Smooth muscle cell (in vitro differentiated cells): ENCODE results near the gene RNU6-7. TPM values are rescaled to one million over a fixed set of nuclear protein-coding genes. Genes with fewer than 3 reads are reported as not detected.

ENCODE experiments used
- DNase-seq: peaks from one replicate; lab custom pipeline; 2025; ENCODE audit not compliant: unreplicated experiment; lab: John Stamatoyannopoulos, UW
- H2AFZ ChIP-seq: fragments of 200-600 bp; sonication (generic); 2 replicates; pipeline ENCODE4 v1.6.0; 2016; ENCODE audit warnings: antibody characterized with exemption, low read depth, mild to moderate bottlenecking
- H3F3A ChIP-seq: fragments of 200-600 bp; sonication (generic); 2 replicates; pipeline ENCODE4 v1.6.0; 2017; ENCODE audit warnings: antibody characterized with exemption, low read depth
- H3K27ac ChIP-seq: fragments of 200-600 bp; sonication (generic); 2 replicates; pipeline ENCODE4 v1.5.1; 2016; ENCODE audit warnings: low read depth, mild to moderate bottlenecking
- H3K27me3 ChIP-seq: fragments of 200-600 bp; sonication (generic); 2 replicates; pipeline ENCODE4 v1.6.1; 2016; ENCODE audit warnings: low read depth, mild to moderate bottlenecking
- H3K36me3 ChIP-seq: fragments of 200-600 bp; sonication (generic); 2 replicates; pipeline ENCODE4 v1.5.1; 2016; ENCODE audit warnings: low read depth
- H3K4me1 ChIP-seq: fragments of 200-600 bp; sonication (generic); 2 replicates; pipeline ENCODE4 v1.5.1; 2016; ENCODE audit warnings: low read depth
- H3K4me2 ChIP-seq: fragments of 200-600 bp; sonication (generic); 2 replicates; pipeline ENCODE4 v1.6.0; 2016; ENCODE audit warnings: mild to moderate bottlenecking
- H3K4me3 ChIP-seq: fragments of 200-600 bp; sonication (generic); 2 replicates; pipeline ENCODE4 v1.5.1; 2016; ENCODE audit warnings: mild to moderate bottlenecking
- H3K79me2 ChIP-seq: fragments of 200-600 bp; sonication (generic); 2 replicates; pipeline ENCODE4 v1.6.0; 2016; ENCODE audit warnings: low read depth, mild to moderate bottlenecking
- H3K9ac ChIP-seq: fragments of 200-600 bp; sonication (generic); 2 replicates; pipeline ENCODE4 v1.6.0; 2016; ENCODE audit warnings: low read depth
- H3K9me3 ChIP-seq: fragments of 200-600 bp; sonication (generic); replicated peaks from 2 replicates; pipeline ENCODE4 v1.5.1; 2016; ENCODE audit warnings: low read depth
- H4K20me1 ChIP-seq: fragments of 200-600 bp; sonication (generic); 2 replicates; pipeline ENCODE4 v1.6.0; 2016; ENCODE audit warnings: low read depth
- CTCF ChIP-seq: fragments of 200-600 bp; sonication (generic); IDR thresholded peaks from 2 replicates; pipeline ENCODE4 v1.5.1; 2017; ENCODE audit warnings: borderline replicate concordance, mild to moderate bottlenecking, antibody characterized with exemption; ENCODE audit not compliant: insufficient read depth, poor library complexity, severe bottlenecking
- WGBS: methylation state at CpG from one replicate; pipeline ENCODE4 v1.1.7; 2016; ENCODE audit warnings: low lambda C conversion rate; 5-methylcytosine and 5-hydroxymethylcytosine counted together
- polyA plus RNA-seq: library from polyadenylated mRNA; unstranded; fragments of >200 nt; fragmentation: Nextera tagmentation; extraction: Ambion mirVana; gene quantifications from 2 replicates; pipeline ENCODE4 v1.2.1, GENCODE V29; 2016
- total RNA-seq: library from RNA; depleted of rRNA; stranded (reverse); fragments of >200 nt; gene quantifications from 2 replicates; pipeline ENCODE4 v1.2.3, GENCODE V29; 2014

RNU6-7 gene
- total and polyA plus RNA-seq, 2 experiments from 2014 or later: not detected

GRCh38 chr14:32225378-32225920 is 23.6 kb downstream of the RNU6-7 start:
- WGBS: 4% methylated on average over 1 of the region's 1 CpG
- H3K79me2 ChIP-seq: no peaks in the 10 kb centered on the region
- H3K4me1 ChIP-seq: peaks cover 11% of the 10 kb centered on the region
- peak overlapping the region; percentile 66 for H3K27ac ChIP-seq
- H3K4me2 ChIP-seq: peak overlapping the region; percentile 60
- no peaks in the 10 kb centered on the region for H4K20me1 ChIP-seq
- no peaks in the 10 kb centered on the region for H3K27me3 ChIP-seq
- H3K9me3 ChIP-seq: no peaks in the 10 kb centered on the region
- H2AFZ ChIP-seq: no peak overlapping the region
- TF ChIP-seq CTCF: no peak
- no peaks in the 10 kb centered on the region for H3K36me3 ChIP-seq
- peaks cover 9% of the 10 kb centered on the region for H3F3A ChIP-seq
- no peak overlapping the region for H3K4me3 ChIP-seq
- no peak for DNase-seq
- no peak overlapping the region for H3K9ac ChIP-seq

- H2AFZ ChIP-seq: no peak overlapping the region
- H3F3A ChIP-seq: peaks cover 9% of the 10 kb centered on the region
- no peak overlapping the region for H3K9ac ChIP-seq
- H3K79me2 ChIP-seq: no peaks in the 10 kb centered on the region
- H3K4me3 ChIP-seq: no peak overlapping the region
- peak overlapping the region; percentile 60 for H3K4me2 ChIP-seq
- peaks cover 11% of the 10 kb centered on the region for H3K4me1 ChIP-seq
- no peaks in the 10 kb centered on the region for H4K20me1 ChIP-seq
- no peak for TF ChIP-seq CTCF
- no peaks in the 10 kb centered on the region for H3K27me3 ChIP-seq
- no peaks in the 10 kb centered on the region for H3K36me3 ChIP-seq
- peak overlapping the region; percentile 66 for H3K27ac ChIP-seq
- WGBS: 48% methylated on average over 1 of the region's 1 CpG
- H3K9me3 ChIP-seq: no peaks in the 10 kb centered on the region
- no peak for DNase-seq
These were observed 24.2 kb downstream of the RNU6-7 start for GRCh38 chr14:32226056-32226455.

GRCh38 chr14:32230181-32230580 is 28.3 kb downstream of the RNU6-7 start:
- Histone ChIP-seq H3K4me3 (no peak overlapping the region), H3K4me2 (peak overlapping the region; percentile 52), H4K20me1 (no peaks in the 10 kb centered on the region), H3K27ac (peak overlapping the region; percentile 74), H3K4me1 (peaks cover 9% of the 10 kb centered on the region), H3K36me3 (no peaks in the 10 kb centered on the region), H3K9me3 (no peaks in the 10 kb centered on the region), H3K27me3 (no peaks in the 10 kb centered on the region), H3F3A (peaks cover 8% of the 10 kb centered on the region), H2AFZ (no peak overlapping the region), H3K9ac (no peak overlapping the region), H3K79me2 (no peaks in the 10 kb centered on the region)
- no peak for DNase-seq
- 27% methylated on average over 3 of the region's 3 CpGs for WGBS
- no peak for TF ChIP-seq CTCF

- no peak overlapping the region for H3K9ac ChIP-seq
- H3K4me2 ChIP-seq: peak overlapping the region; percentile 52
- no peaks in the 10 kb centered on the region for H4K20me1 ChIP-seq
- peak overlapping the region; percentile 57 for H2AFZ ChIP-seq
- no peak for TF ChIP-seq CTCF
- H3K27ac ChIP-seq: peak overlapping the region; percentile 74
- 49% methylated on average over 2 of the region's 2 CpGs for WGBS
- H3K4me3 ChIP-seq: no peak overlapping the region
- H3K27me3 ChIP-seq: no peaks in the 10 kb centered on the region
- no peaks in the 10 kb centered on the region for H3K36me3 ChIP-seq
- no peaks in the 10 kb centered on the region for H3K9me3 ChIP-seq
- H3F3A ChIP-seq: peaks cover 2% of the 10 kb centered on the region
- H3K4me1 ChIP-seq: peaks cover 3% of the 10 kb centered on the region
- no peak for DNase-seq
- no peaks in the 10 kb centered on the region for H3K79me2 ChIP-seq
These were observed 28.9 kb downstream of the RNU6-7 start for GRCh38 chr14:32230695-32231280.
